HG02798 (cell line): ENCODE results near the gene RPL7L1.
"Not testable (repeated sequence)": the region's sequence is repeated elsewhere in the genome, so short reads cannot be mapped to it uniquely, and the experiment has no call there.

Source experiments
- ATAC-seq: cut with Tn5 transposase; IDR thresholded peaks from one replicate; pipeline ENCODE4 v1.9.1; 2021; ENCODE audit warnings: mild to moderate bottlenecking; ENCODE audit not compliant: unreplicated experiment, poor library complexity

Gene RPL7L1

DNA sequence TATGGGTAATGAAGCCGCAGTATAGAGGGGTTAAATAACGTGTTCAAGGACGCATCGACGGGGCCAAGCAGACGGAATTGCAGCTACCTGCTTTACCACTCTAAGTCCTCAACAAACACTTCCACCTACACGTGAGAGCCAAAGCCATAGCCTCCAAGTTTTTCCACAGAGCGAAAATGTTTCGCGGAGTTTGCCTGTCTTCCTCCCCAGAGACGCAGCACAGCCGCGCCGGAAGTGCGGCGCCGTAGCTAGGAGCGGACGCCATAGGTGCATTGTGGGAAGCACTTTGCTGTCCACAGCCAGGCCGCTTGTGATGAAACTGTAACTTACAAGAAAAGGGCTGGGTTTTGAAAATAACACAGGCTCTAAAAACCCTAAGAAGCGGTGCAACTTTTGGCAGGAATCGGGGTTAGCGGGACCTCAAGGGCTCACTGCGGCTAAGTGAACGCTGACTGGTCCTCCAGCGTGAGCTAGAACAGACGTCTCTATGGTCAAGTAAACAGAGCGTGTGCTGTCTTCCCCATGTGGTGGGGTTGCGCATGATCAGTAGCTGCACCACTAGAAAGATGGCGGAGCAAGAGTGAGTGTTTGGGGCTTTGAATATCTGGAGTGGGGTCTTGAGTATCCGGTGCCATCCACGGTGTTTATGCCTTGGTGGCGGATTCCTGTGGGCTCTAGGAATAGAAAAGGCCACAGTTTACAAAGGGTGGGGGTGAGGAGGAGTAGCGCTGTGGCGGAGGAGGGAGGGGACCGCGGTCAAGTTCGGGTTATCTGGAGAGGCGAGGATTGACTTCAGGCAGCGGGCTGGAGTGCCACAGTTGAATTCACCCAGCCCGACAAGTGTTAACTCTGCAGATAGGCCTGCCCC is at the start of gene RPL7L1:
TSS of gene RPL7L1 (plus strand) at position 245 of the 868 bp plus-strand sequence. CDS start at position 540, 295 bp downstream.
- ATAC-seq, result peak; percentile 95

DNA sequence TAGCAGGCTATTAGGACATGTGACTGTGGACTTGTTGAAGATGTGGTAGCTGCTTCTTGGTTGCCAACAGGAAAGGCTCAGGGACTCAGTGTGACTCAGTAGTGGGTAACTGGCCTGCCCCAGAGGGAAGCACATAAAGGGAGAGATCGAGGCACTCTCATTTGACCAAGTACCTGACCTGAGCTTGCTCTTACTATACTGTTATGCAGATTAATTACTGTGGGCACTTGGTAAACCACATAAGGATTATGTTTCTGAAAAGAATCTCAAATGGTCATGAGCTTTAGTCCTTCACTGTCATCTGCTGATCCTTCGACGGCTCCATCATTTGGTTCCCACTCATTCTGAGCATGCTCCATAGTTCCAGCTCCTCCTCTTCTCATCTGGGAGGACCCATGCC is 48.2 kb upstream of the RPL7L1 start:
- ATAC-seq, result no peak

DNA sequence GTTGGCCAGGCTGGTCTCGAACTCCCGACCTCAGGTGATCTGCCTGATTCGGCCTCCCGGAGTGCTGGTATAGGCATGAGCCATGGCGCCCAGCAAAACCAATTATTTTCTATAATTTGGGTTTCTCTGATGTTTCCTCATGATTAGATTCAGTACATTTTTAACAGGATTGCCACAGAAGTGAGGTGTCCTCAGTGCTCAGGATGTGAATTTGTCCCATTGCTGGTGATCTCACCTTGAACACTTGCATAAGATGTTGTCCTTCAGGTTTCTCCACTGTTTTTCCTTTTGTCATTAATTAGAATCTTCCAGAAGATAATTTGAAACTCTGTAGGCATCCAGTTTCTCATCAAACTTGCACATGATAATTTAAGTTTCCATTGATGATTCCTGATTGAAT is 45.4 kb upstream of the RPL7L1 start:
- no peak for ATAC-seq

DNA sequence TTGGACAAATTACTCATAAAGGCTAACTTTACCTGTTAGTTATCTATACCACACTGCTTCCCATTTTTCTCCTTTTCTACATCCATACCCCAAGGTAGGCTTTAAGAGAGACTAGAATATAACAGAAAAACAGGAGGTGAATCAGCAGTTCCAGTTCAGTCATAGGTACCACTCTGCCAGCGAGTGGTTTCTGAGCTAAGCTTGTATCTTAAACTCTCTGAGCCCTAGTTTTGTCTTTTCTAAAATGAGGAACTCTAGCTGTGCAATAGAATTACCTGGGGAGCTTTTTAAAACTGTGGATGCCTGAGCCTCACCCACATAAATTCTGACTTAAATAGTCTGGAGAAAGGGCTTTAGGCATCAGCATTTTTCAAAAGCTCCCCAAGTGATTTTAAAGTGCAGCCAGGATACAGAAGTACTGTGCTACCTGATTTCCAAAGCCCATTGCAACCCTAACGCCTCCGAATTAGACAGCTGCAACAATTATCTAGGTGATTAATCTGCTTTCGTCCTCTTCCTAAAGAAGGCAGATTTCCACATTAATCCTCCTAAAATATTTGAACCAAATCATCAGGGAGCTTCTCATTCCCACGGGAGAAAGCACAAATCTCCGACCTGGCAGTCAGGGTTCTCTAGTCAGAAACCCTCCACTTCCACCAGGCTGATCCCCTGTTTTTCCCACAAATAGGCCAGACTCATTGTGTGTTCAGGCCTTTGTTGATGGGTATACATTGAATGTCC is 37.4 kb upstream of the RPL7L1 start:
- ATAC-seq, result no peak

DNA sequence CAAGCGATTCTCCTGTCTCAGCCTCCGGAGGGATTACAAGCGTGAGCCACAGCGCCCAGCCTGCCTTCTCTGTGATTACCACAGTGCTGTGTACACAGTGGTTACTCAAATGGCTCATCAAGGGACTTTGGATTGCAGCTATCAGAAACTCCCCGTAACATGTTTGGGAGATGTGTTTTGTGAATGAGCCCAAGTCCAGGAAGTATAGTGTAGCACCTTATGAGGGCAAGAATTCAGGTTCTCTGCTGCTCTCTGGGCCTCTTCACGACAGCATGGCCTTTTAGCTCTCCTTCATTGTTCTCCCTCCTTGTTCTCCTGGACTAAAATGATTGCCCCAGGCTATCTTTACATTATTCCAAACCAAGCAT is 34.1 kb upstream of the RPL7L1 start:
- ATAC-seq, result no peak

GRCh38 chr6:42846505-42846904 is 32.9 kb upstream of the RPL7L1 start:
- ATAC-seq, result no peak

- no peak for ATAC-seq
These were observed 30.7 kb upstream of the RPL7L1 start for GRCh38 chr6:42848700-42849099.

DNA sequence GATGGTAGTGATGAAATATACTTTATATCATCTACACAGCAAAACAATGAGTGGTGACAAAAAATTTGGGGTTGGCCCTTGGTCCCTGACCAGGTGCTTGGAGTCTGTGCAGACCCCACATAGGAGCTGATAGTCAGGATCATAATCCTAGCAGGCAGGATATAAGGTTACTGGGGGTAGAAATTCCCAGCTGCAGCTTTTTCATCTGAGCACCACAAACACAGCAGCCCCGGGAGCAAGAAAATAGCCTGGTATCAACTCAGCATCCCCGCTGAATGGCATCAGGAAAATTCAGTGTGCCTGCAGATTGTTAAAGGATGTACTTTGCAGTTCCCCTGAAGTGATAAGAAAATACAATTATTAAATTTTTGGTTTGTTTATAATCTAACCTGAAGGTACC is 27.8 kb upstream of the RPL7L1 start:
- no peak for ATAC-seq

GRCh38 chr6:42860036-42860435 is 19.4 kb upstream of the RPL7L1 start:
- ATAC-seq, result no peak

- no peak for ATAC-seq
These were observed 18.9 kb upstream of the RPL7L1 start for GRCh38 chr6:42860481-42860880.

DNA sequence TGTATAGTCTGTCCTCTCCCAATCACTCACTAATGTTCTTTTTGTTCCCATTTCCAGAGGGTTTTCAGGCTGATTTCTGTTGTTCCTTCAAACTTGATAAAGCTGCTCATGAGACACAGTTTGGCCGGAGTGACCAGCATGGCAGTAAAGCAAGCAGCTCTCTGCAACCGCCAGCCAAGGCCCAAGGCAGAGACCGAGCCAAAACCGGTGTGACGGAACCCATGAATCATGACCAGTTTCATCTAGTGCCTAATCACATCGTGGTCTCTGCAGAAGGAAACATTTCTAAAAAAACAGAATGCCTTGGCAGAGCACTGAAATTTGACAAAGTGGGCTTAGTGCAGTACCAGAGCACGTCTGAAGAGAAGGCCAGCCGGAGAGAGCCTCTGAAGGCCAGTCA is 14.8 kb upstream of the RPL7L1 start:
- ATAC-seq, result no peak

DNA sequence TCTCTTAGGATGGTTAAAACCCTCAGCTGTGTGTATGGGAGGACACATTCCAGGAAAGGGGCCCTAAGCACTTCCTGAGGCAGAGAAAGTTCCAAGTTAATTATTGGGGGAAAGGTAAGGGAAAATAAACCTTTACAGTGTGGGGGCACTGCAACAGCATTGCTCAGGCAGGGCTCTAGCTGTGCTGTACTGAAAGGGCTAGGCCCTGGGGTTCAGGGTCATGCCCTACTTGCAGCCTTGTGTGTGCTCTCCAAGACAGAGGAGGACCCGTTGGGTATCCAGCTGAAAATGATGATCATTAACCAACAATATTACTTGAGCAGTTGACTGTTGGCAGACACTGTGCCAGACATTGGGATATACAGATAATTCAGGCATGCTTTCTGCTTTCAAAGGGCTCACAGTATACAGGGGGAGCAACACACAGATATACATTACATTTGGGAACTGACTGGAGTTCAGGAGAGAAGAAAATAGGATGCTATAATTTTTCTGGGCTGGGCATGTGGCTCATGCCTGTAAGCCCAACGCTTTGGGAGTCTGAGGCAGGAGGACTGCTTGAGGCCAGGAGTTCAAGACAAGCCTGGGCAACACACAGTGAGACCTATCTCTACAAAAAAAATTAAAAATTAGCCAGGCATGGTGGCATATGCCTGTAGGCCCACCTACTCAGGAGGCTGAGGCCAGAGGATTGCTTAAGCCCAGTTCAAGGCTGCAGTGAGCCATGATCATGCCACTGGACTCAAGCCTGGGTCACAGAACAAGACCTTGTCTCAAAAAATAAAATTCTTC is 9.1 kb upstream of the RPL7L1 start:
- ATAC-seq, result no peak

DNA sequence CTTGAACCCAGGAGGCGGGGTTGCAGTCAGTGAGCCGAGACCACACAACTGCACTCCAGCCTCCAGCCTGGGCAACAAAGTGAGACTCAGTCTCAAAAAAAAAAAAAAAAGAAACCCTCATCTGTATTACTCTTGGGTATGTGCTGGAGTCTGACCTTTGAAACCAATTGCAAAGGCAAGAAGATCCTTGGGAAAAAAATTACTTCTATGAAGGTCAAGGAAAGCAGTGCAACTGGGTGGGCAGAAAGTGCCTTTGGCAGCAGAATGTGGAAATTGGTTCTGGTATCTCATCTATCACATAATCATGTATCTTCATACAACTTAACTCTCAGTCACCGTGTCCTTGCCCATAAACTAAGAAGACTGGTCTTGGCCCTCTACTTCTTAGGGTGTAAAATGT is 7.7 kb upstream of the RPL7L1 start:
- no peak for ATAC-seq

DNA sequence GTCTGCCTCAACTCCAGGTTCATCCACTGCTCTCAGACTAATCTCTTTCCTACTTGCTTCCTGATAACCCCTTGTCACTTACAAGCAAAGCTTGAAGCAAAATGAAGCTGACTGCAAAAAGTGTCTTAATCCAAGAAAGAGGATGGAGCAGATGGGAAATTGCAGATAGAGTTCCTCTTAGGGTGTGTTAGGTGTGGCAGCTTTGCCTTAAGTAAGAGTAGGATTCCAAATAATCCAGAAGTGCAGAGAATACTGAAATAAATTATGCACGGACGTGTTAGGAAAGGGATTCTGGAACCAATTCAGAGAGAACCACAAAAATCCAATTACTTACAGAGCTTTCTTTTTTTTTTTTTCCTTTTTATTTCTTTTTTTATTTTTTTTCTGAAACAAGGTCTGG is 6.1 kb upstream of the RPL7L1 start:
- no peak for ATAC-seq

GRCh38 chr6:42877695-42878094 is 1.7 kb upstream of the RPL7L1 start:
- no peak for ATAC-seq

- not testable (repeated sequence) for ATAC-seq
These were observed 913 bp downstream of the RPL7L1 start for GRCh38 chr6:42880240-42880817.

DNA sequence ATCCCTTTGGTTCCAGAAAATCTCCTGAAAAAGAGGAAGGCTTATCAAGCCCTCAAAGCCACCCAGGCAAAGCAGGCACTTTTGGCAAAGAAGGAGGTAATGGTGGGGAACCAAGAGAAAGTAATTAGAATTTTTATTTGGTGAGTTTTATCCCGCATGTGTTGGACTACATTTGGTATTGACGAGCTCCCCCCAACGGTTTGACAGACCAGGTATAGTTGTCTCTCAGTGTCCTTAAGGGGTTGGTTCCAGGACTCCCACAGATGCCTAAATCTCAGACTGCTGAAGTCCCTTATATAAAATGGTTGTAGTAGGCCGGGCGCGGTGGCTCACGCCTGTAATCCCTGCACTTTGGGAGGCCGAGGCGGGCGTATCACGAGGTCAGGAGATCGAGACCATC is 1.5 kb downstream of the RPL7L1 start:
- ATAC-seq, result not testable (repeated sequence)

GRCh38 chr6:42885702-42886101 is 6.3 kb downstream of the RPL7L1 start:
- no peak for ATAC-seq

GRCh38 chr6:42888201-42888600 is 8.8 kb downstream of the RPL7L1 start:
- ATAC-seq, result not testable (repeated sequence)

GRCh38 chr6:42889815-42890214 is 10.4 kb downstream of the RPL7L1 start:
- no peak for ATAC-seq
